Measurements from ENCODE around the gene KRTAP15-1. TPM values are rescaled to one million over a fixed set of nuclear protein-coding genes. Genes with fewer than 3 reads are reported as not detected.

The KRTAP15-1 gene
- total and polyA plus RNA-seq, 2 experiments from 2014 or later, result not detected

GRCh38 chr21:30443226-30443625 lies 3.2 kb downstream of the KRTAP15-1 start:
- Mint-ChIP-seq H3K4me1 (peaks cover 20% of the 10 kb centered on the region), H3K27me3 (ENCODE audit: insufficient read depth, low read depth, poor library complexity) (no peaks in the 10 kb centered on the region), H3K36me3 (ENCODE audit: low read depth) (no peaks in the 10 kb centered on the region), H3K9me3 (no peaks in the 10 kb centered on the region), H3K27ac (no peak overlapping the region), H3K4me3 (no peak overlapping the region)
- H3K4me1 ChIP-seq (ENCODE audit: insufficient read depth), result peaks cover 22% of the 10 kb centered on the region
- H3K36me3 ChIP-seq (ENCODE audit: insufficient read depth), result no peaks in the 10 kb centered on the region
- H3K27me3 ChIP-seq (ENCODE audit: insufficient read depth), result no peaks in the 10 kb centered on the region
- H2AFZ ChIP-seq, result peak overlapping the region; percentile 94
- peaks cover 7% of the 10 kb centered on the region for H3K9me2 ChIP-seq (ENCODE audit: insufficient read depth)
- H3K4me2 ChIP-seq, result peak overlapping the region; percentile 61
- ATAC-seq (no peak), DNase-seq (ENCODE audit: low spot score) (no peak)
- TF ChIP-seq ZNF114 (CRISPR knock-in tag; IDR thresholded peaks at IDR 0.05), result no peak
- no peaks in the 10 kb centered on the region for H3F3A ChIP-seq (replicated peaks; ENCODE audit: low read depth)
- H3K4me3 ChIP-seq, result peak overlapping the region; percentile 34; the same call in 1 of the 2 replicates
- no peaks in the 10 kb centered on the region for H3K79me2 ChIP-seq (replicated peaks; ENCODE audit: insufficient read depth)
- no peak overlapping the region for H3K27ac ChIP-seq (ENCODE audit: low read depth)
- no peaks in the 10 kb centered on the region; the same call in 1 of the 2 replicates for H4K20me1 ChIP-seq (replicated peaks; ENCODE audit: insufficient read depth)

DNA sequence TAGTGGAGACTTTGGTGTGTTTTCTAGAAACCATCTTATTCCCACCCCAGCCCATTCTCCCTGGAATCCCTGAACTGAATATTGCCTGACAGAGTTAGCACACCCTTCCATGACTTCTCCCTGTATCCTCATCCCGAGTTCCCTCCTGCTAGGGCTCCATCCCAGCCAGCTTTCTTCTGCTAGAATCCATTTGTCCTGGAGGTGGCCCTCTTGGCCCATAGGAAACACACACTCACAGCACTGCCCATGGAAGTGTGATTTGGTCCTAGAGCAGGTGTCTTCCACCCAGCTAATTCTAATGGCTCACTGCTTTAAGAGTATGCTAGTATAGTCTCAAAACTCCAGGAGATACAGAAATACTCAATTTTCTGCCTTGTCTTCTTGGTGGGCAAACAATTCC lies 4.1 kb downstream of the KRTAP15-1 start:
- Mint-ChIP-seq H3K4me3 (no peak overlapping the region), H3K27ac (no peak overlapping the region), H3K27me3 (ENCODE audit: insufficient read depth, low read depth, poor library complexity) (no peaks in the 10 kb centered on the region), H3K9me3 (no peaks in the 10 kb centered on the region), H3K36me3 (ENCODE audit: low read depth) (no peaks in the 10 kb centered on the region), H3K4me1 (peaks cover 20% of the 10 kb centered on the region)
- no peak overlapping the region for H3K4me3 ChIP-seq
- H3K27me3 ChIP-seq (ENCODE audit: insufficient read depth), result no peaks in the 10 kb centered on the region
- ATAC-seq (peak; percentile 83), DNase-seq (ENCODE audit: low spot score) (peak; percentile 47)
- H2AFZ ChIP-seq, result peak overlapping the region; percentile 94
- peak overlapping the region; percentile 61; the same call in 1 of the 2 replicates for H3K4me2 ChIP-seq
- H3F3A ChIP-seq (replicated peaks; ENCODE audit: low read depth), result no peaks in the 10 kb centered on the region
- peaks cover 22% of the 10 kb centered on the region for H3K4me1 ChIP-seq (ENCODE audit: insufficient read depth)
- peak overlapping the region; percentile 12; the same call in 1 of the 2 replicates for H3K27ac ChIP-seq (ENCODE audit: low read depth)
- no peaks in the 10 kb centered on the region for H3K36me3 ChIP-seq (ENCODE audit: insufficient read depth)
- H3K79me2 ChIP-seq (replicated peaks; ENCODE audit: insufficient read depth), result no peaks in the 10 kb centered on the region
- no peaks in the 10 kb centered on the region; the same call in 1 of the 2 replicates for H4K20me1 ChIP-seq (replicated peaks; ENCODE audit: insufficient read depth)
- TF ChIP-seq EZH2phosphoT487 (IDR thresholded peaks at IDR 0.05; ENCODE audit: unreplicated experiment), result no peak
- peak; percentile 48 to 67 for TF ChIP-seq CTCF (conservative IDR thresholded peaks at IDR 0.05; ENCODE audit: low read depth in 2 of 2)
- no peak for TF ChIP-seq REST (IDR thresholded peaks at IDR 0.05; ENCODE audit: unreplicated experiment)
- H3K9me2 ChIP-seq (ENCODE audit: insufficient read depth), result peaks cover 7% of the 10 kb centered on the region
